H1 (cell line): ENCODE measurements around the gene SNHG17.

Source experiments
- CEBPB ChIP-seq: IDR thresholded peaks from 2 replicates; pipeline ENCODE4 v1.6.1; 2012; ENCODE audit warnings: low read depth, low read length
- CTCF ChIP-seq, 3 experiments: IDR thresholded peaks; 1 replicate in 2 of 3; 2 replicates in 1 of 3; pipeline versions ENCODE4 v1.5.1 to v1.6.1; 2011; ENCODE audit warnings: low read length in 3 of 3, mild to moderate bottlenecking in 3 of 3, inconsistent platforms in 2 of 3, low read depth in 1 of 3, moderate library complexity in 1 of 3; ENCODE audit not compliant: insufficient read depth in 1 of 3; ENCODE audit errors: control extremely low read depth in 1 of 3
- MAX ChIP-seq: IDR thresholded peaks from 2 replicates; pipeline ENCODE4 v1.6.1; 2012; ENCODE audit warnings: inconsistent platforms
- PHF8 ChIP-seq: fragments of 200-600 bp; sonication (generic); conservative IDR thresholded peaks from 2 replicates; pipeline ENCODE4 v1.7.1; 2012; ENCODE audit warnings: low read depth, mild to moderate bottlenecking, inconsistent platforms, low read length, moderate library complexity
- RBBP5 ChIP-seq: IDR thresholded peaks from 2 replicates; pipeline ENCODE4 v1.7.1; 2012; ENCODE audit warnings: low read depth, mild to moderate bottlenecking, inconsistent platforms, low read length, moderate library complexity, borderline replicate concordance
- RXRA ChIP-seq: IDR thresholded peaks from 2 replicates; pipeline ENCODE4 v1.6.1; 2011; ENCODE audit warnings: low read depth, mild to moderate bottlenecking, low read length, moderate library complexity; ENCODE audit not compliant: insufficient read depth
- SP1 ChIP-seq: IDR thresholded peaks from 2 replicates; pipeline ENCODE4 v1.6.1; 2011; ENCODE audit warnings: low read depth, low read length

- no peak for TF ChIP-seq RBBP5
- no peak for TF ChIP-seq RXRA
- TF ChIP-seq PHF8: no peak
- no peak for TF ChIP-seq SP1
- TF ChIP-seq CEBPB: no peak
- no peak for TF ChIP-seq CTCF (IDR thresholded peaks at IDR 0.05; ENCODE audit: control extremely low read depth in 1 of 3, insufficient read depth in 1 of 3, low read depth in 1 of 3, low read length in 3 of 3)
- no peak for TF ChIP-seq MAX
Observed at GRCh38 chr20:38404016-38404415, 31.1 kb downstream of the SNHG17 start.
